HEK293T (cell line): ENCODE data around the gene SLC27A3.

Experiments
- FOXA1 ChIP-seq: fragments of 450-650 bp; IDR thresholded peaks from 2 replicates; pipeline ENCODE4 v1.6.1; 2016; ENCODE audit warnings: mild to moderate bottlenecking
- FOXM1 ChIP-seq: fragments of 450-650 bp; IDR thresholded peaks from 2 replicates; pipeline ENCODE4 v1.6.1; 2017; ENCODE audit warnings: mild to moderate bottlenecking, borderline replicate concordance
- TARDBP ChIP-seq: fragments of 450-650 bp; IDR thresholded peaks from 2 replicates; pipeline ENCODE4 v1.6.1; 2016

DNA sequence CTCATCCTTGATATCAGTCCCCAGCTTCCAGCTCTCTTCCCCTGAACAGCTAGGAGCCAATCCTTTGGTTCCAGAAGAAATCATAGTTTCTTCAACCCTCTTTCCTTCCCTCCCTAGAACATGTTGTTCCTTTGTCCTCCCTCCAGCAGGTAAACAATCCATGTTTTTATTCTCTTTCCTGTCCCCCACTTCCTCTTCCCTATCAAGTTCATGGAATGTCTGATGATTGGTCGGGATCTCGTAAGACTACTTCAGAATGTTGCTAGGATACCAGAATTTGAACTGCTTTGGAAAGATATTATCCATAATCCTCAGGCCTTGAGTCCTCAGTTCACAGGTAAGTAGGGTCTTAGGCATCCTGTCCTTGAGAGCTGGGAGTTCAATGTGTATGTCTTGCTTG lies 23.1 kb upstream of the SLC27A3 start:
- TF ChIP-seq FOXM1 (no peak), TARDBP (no peak), FOXA1 (no peak)
